Occipital lobe (tissue), 2 donors: ENCODE measurements around the gene TAX1BP1. TPM values are rescaled to one million over a fixed set of nuclear protein-coding genes. Genes with fewer than 3 reads are reported as not detected.
"Not testable (repeated sequence)": the region's sequence is repeated elsewhere in the genome, so short reads cannot be mapped to it uniquely, and the experiment has no call there.

Experiments used
- DNase-seq: peaks from one replicate; lab custom pipeline; 2025; lab: John Stamatoyannopoulos, UW
- total RNA-seq: library from RNA; depleted of rRNA; stranded (reverse); fragments of >200 nt; gene quantifications from one replicate; pipeline ENCODE4 v1.2.3, GENCODE V29; 2014

Gene TAX1BP1
- total RNA-seq, 1 donor from 2014 or later: 81.1 TPM

- DNase-seq: no peak
Measured at GRCh38 chr7:27843584-27844305, 103.8 kb downstream of the TAX1BP1 start.

GRCh38 chr7:27846388-27846787 lies 106.4 kb downstream of the TAX1BP1 start:
- no peak for DNase-seq

- DNase-seq: no peak
Measured at GRCh38 chr7:27850531-27850930, 110.6 kb downstream of the TAX1BP1 start.

- not testable (repeated sequence) for DNase-seq
Measured at GRCh38 chr7:27856703-27857485, 116.9 kb downstream of the TAX1BP1 start.

GRCh38 chr7:27860800-27861199 lies 120.8 kb downstream of the TAX1BP1 start:
- no peak for DNase-seq

- no peak for DNase-seq
Measured at GRCh38 chr7:27861747-27862146, 121.8 kb downstream of the TAX1BP1 start.

- DNase-seq: no peak
Measured at GRCh38 chr7:27863880-27864279, 123.9 kb downstream of the TAX1BP1 start.

- no peak for DNase-seq
Measured at GRCh38 chr7:27866256-27866655, 126.3 kb downstream of the TAX1BP1 start.

GRCh38 chr7:27866828-27867672 lies 127.1 kb downstream of the TAX1BP1 start:
- no peak for DNase-seq

- no peak for DNase-seq
Measured at GRCh38 chr7:27868131-27868550, 128.2 kb downstream of the TAX1BP1 start.

- DNase-seq: no peak
Measured at GRCh38 chr7:27869056-27869455, 129.1 kb downstream of the TAX1BP1 start.

GRCh38 chr7:27870595-27870994 lies 130.6 kb downstream of the TAX1BP1 start:
- no peak for DNase-seq

GRCh38 chr7:27871086-27871485 lies 131.1 kb downstream of the TAX1BP1 start:
- no peak for DNase-seq

GRCh38 chr7:27871866-27872265 lies 131.9 kb downstream of the TAX1BP1 start:
- DNase-seq: no peak

- no peak for DNase-seq
Measured at GRCh38 chr7:27872356-27873275, 132.7 kb downstream of the TAX1BP1 start.

- no peak for DNase-seq
Measured at GRCh38 chr7:27873981-27874957, 134.3 kb downstream of the TAX1BP1 start.

GRCh38 chr7:27875061-27875460 lies 135.1 kb downstream of the TAX1BP1 start:
- DNase-seq: no peak

- DNase-seq: no peak
Measured at GRCh38 chr7:27875832-27876231, 135.9 kb downstream of the TAX1BP1 start.

- DNase-seq: no peak
Measured at GRCh38 chr7:27876756-27877155, 136.8 kb downstream of the TAX1BP1 start.
